Fibroblast of villous mesenchyme (primary cell): ENCODE measurements around the gene ADCY4. TPM values are rescaled to one million over a fixed set of nuclear protein-coding genes. Genes with fewer than 3 reads are reported as not detected.
"Not testable (repeated sequence)": the region's sequence is repeated elsewhere in the genome, so short reads cannot be mapped to it uniquely, and the experiment has no call there.

Experiments used
- DNase-seq: peaks from one replicate; pipeline ENCODE4 v3.0.0-alpha.2; 2010; ENCODE audit warnings: low read depth
- H3K4me3 ChIP-seq: 2 replicates; pipeline ENCODE4 v1.5.1; 2011; ENCODE audit warnings: low read depth, mild to moderate bottlenecking, low read length
- total RNA-seq: library from RNA; depleted of rRNA; stranded (reverse); fragments of >200 nt; gene quantifications from 2 replicates; pipeline ENCODE4 v1.2.3, GENCODE V29; 2012
- TF ChIP-seq, protein P1 (sequence below): IDR thresholded peaks from 2 replicates; pipeline ENCODE4 v1.5.1; 2012; ENCODE audit warnings: low read depth, mild to moderate bottlenecking, low read length; ENCODE audit not compliant: insufficient read depth

ADCY4 gene
- total RNA-seq, 1 donor, result 18.1 TPM

DNA sequence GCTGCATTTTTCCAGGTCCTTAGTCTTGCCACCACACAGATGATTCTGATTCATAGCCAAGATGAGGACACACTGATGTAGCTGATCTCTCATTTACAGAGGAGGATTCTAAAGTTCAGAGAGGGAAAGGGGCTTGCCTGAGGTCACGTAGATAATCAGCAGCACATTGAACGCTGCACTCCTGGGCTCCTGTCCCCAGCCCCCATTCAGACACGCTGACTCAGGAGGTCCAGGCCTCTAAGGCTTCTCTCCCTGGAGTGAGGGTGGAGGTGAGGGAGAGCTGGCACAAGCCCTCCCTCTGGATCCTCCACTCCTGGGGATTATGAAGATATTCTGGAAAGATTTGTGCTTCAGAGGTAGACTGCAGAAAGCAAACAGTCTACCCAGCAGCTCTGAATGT is 43.5 kb upstream of the ADCY4 start:
- DNase-seq, result no peak
- TF ChIP-seq, protein P1, sequence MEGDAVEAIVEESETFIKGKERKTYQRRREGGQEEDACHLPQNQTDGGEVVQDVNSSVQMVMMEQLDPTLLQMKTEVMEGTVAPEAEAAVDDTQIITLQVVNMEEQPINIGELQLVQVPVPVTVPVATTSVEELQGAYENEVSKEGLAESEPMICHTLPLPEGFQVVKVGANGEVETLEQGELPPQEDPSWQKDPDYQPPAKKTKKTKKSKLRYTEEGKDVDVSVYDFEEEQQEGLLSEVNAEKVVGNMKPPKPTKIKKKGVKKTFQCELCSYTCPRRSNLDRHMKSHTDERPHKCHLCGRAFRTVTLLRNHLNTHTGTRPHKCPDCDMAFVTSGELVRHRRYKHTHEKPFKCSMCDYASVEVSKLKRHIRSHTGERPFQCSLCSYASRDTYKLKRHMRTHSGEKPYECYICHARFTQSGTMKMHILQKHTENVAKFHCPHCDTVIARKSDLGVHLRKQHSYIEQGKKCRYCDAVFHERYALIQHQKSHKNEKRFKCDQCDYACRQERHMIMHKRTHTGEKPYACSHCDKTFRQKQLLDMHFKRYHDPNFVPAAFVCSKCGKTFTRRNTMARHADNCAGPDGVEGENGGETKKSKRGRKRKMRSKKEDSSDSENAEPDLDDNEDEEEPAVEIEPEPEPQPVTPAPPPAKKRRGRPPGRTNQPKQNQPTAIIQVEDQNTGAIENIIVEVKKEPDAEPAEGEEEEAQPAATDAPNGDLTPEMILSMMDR, result no peak
- no peak overlapping the region for H3K4me3 ChIP-seq

DNA sequence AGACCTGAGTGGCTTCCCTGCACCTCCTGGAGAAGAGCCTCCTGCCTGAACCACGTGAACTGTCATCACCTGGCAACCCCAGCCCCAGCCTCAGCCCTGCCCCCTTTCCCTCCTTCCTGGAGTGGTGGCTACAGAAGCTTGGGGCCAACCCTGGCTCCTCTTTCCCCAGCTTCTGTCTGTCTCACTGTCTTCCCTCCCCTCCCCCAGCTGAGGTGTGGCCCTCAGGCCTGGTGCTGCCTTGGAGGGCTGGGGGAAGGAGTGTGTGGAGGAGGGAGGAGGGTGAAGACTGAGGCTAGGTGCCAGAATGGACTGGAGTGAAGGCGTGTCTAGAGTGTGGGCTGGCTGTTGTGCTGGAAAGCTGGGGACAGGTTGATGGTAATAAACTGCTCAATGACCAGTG is 42.8 kb upstream of the ADCY4 start:
- no peak for DNase-seq
- TF ChIP-seq, protein P1, result no peak
- H3K4me3 ChIP-seq, result no peak overlapping the region

DNA sequence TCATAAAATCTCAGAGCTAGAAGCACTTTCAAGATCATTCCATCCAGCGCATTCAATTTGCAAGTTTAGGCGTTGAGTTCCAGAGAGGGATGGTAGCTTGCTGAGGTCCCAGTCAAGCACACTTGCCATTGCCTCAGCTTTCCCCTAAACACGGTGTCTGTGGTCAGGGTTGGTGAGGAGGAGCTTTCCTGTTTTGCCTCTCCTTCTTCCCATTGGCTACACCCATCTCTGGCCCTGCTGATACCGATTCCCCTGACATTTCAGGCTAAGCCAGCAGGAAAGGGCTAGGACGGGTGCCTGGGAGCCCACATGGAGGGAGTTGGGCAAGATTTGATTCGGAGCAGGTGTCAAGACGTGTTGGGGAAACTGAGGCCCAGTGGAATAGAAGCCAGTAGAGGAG is 42.3 kb upstream of the ADCY4 start:
- TF ChIP-seq, protein P1, result no peak
- DNase-seq, result no peak
- H3K4me3 ChIP-seq, result no peak overlapping the region

DNA sequence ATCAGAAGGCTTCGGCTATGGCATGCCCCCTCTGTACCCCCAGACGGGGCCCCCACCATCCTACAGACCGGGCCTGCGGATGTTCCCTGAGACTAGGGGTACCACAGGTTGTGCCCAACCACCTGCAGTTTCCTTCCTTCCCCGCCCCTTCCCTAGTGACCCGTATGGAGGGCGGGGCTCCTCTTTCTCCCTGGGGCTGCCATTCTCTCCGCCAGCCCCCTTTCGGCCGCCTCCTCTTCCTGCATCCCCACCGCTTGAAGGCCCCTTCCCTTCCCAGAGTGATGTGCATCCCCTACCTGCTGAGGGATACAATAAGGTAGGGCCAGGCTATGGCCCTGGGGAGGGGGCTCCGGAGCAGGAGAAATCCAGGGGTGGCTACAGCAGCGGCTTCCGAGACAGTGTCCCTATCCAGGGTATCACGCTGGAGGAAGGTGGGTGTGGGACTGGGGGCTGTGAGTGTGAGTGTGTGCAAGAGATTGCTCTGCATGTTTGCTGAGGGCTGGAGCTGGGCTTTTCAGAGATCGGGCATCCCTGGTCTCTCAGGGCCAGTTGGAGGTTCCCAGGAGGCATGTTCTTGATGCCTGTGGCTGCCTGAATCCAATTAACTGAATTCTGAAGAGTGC is 41.7 kb upstream of the ADCY4 start:
- H3K4me3 ChIP-seq, result no peak overlapping the region
- no peak for DNase-seq
- TF ChIP-seq, protein P1, result no peak

DNA sequence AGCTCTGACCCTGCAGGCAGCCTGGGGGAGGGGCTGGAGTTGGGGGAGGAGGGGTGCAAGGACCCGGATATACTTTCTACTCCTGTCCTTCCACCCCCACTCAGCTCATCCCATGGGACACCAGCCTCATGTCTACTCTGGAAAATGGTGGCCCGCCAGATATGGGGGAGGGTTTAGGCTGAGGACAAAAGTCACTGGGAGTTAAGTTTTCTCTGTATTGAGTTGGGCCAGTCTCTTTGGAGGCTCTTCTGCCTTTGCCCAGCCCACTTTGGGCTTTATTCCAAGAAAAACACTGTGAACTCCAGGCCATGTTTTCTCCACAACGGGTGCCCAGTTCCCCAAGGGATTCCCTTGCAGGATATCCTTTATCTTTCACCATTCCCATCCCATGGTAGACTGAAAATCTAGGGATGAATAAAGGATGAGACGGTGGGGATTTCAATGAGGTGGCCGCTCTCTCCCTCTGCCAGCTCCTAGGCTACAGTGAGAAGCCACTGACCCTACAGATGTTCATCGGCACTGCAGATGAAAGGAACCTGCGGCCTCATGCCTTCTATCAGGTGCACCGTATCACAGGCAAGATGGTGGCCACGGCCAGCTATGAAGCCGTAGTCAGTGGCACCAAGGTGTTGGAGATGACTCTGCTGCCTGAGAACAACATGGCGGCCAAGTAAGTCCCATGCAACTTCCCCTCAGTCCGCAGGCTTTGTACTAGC is 38.0 kb upstream of the ADCY4 start:
- no peak overlapping the region for H3K4me3 ChIP-seq
- DNase-seq, result peak; percentile 28
- TF ChIP-seq, protein P1, result no peak

DNA sequence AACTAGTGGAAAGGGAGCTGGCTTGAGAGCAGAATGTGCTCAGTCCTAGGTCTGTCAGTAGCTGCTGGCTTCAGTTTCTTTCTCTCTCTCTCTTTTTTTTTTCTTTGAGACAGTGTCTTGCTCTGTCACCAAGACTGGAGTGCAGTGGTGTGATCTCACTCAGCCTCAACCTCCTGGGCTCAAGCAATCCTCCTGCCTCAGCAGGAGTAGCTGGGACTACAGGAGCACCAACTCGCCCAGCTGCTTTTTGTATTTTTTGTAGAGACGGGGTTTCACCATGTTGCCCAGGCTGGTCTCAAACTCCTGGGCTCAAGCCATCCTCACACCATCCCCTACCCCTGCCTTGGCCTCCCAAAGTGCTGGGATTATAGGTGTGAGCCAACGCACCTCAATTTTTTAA is 36.7 kb upstream of the ADCY4 start:
- not testable (repeated sequence) for DNase-seq, H3K4me3 ChIP-seq

DNA sequence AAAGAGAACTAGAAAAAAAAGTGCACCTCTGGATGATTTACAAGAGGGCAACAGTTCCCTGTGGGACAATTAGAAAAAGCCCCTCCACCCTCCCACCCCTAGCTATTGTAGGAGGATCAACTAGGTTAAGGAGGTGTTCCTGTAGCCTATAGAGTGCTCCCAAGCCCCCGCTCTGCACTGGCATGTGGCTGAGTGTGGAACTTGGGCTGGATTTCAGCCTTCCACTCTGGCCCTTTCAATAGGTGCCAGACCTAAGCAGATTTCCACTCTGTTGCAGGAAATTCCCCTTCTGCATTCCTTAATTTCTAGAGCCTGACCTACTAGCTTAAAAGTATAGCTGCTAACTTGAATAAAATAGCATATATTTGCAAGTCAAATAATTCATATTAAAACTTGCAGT is 35.9 kb upstream of the ADCY4 start:
- no peak for DNase-seq
- TF ChIP-seq, protein P1, result no peak
- no peak overlapping the region for H3K4me3 ChIP-seq
